VCaP (cell line): ENCODE data around the gene PMM1.
A peak's percentile ranks its signal among the peaks of the same experiment; 100 is the strongest.

Source experiments
- H3K27ac ChIP-seq: fragments of 450-650 bp; 2 replicates; pipeline ENCODE4 v1.5.1; 2017
- TF ChIP-seq, protein P1 (sequence below): fragments of 450-650 bp; conservative IDR thresholded peaks from 2 replicates; pipeline ENCODE4 v1.5.1; 2017; ENCODE audit warnings: mild to moderate bottlenecking, moderate library complexity

Gene PMM1

DNA sequence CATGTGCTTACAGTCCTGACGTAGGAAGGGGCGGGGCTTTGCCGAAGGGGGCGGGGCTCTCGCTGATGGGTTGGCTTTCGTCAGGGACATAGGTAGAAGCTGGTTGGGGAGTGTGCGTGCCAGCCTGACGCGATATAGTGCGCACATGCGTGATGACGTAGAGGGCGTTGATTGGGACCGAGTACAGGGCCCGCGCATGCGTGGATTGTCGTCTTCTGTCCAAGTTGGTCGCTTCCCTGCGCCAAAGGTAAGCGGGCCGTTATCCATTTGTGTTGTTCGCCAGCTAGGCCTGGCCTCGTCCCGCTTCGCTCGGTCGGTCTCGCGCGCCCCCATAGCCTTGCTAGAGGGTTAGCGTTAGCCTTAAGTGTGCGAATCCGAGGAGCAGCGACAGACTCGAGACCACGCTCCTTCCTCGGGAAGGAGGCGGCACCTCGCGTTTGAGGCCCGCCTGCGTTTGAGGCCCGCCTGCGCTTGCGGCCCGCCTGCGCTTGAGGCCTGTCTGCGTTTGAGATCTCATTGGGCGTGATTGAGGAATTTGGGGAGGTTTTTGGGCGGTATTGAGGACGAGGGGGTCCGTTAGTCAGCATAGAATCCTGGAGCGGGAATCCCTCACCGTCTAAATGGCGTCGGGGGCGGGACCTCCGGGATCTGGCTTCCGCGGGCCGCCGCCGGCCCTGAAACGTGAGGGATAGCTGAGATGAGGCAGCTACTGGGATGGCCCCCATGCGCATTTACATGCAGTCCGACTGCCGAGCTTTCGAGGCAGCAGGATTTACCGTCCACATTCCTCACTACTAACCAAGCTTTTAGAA lies 31.7 kb upstream of the PMM1 start, which contains the start of gene XRCC6:
XRCC6 (plus strand) TSS at position 197 of the 812 bp plus-strand sequence. CDS start 710 bp downstream, outside the sequence.
- H3K27ac ChIP-seq = peak within 1 kb of the TSS; percentile 96
- TF ChIP-seq, protein P1, sequence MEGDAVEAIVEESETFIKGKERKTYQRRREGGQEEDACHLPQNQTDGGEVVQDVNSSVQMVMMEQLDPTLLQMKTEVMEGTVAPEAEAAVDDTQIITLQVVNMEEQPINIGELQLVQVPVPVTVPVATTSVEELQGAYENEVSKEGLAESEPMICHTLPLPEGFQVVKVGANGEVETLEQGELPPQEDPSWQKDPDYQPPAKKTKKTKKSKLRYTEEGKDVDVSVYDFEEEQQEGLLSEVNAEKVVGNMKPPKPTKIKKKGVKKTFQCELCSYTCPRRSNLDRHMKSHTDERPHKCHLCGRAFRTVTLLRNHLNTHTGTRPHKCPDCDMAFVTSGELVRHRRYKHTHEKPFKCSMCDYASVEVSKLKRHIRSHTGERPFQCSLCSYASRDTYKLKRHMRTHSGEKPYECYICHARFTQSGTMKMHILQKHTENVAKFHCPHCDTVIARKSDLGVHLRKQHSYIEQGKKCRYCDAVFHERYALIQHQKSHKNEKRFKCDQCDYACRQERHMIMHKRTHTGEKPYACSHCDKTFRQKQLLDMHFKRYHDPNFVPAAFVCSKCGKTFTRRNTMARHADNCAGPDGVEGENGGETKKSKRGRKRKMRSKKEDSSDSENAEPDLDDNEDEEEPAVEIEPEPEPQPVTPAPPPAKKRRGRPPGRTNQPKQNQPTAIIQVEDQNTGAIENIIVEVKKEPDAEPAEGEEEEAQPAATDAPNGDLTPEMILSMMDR = no peak

DNA sequence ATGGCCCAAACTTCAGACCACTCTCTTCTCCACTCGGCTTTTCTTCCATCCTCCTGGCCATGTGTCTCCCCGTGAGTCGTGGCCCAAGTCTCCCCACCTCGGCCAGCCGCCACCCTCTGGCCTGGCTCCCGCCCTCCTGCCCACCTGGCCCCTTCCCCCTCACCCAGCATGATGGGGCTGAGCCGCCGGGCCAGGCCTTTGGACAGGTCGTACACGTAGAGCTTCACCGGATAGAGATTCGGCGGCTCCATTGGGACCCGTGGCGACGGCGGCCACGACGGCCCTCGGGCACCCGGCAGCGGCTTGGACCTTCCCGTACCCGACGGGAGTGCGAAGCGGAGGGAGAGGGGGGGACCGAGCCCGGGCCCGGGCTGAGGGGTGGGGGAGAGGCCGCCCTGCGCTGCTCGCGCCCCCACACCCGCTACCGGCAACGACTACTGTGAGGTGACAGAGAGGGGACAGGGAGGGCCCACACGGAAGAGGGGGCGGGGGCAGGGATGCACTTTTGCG lies 31.0 kb upstream of the PMM1 start, which contains the start of gene DESI1:
DESI1 (minus strand) TSS at position 455 of the 510 bp plus-strand sequence; CDS start at position 251, 204 bp downstream.
- TF ChIP-seq, protein P1 = no peak
- H3K27ac ChIP-seq = peak within 1 kb of the TSS; percentile 96

DNA sequence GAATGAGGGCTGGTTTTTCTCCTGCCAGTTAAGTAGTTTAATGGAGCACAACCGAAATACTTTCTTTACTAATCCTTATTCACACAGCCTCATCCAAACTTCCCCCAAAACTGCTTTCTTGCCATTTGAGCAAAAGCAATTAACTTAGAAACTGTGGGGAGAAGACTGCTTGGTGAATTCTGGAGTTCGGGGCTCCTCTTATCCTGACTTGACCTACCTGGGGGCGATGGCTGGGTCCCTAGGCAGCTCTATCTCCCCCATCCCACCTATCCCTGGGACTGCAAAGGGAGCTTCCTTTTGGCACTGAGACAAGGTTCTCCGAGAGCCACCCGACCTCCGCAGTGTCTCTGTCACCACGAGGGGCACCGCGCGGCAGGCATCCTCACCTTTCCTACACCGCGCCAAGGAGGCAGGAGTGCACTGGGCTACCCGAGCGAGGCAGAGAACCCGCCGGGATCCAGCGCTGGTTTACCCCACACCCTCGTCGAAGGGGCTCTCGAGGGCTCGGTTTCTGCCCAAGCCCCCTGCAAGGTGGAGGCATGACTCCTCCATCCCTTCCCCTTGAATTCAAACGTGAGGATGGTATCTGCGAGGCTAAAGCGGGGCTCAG lies 30.4 kb upstream of the PMM1 start:
- peak overlapping the region; percentile 96 for H3K27ac ChIP-seq
- TF ChIP-seq, protein P1 = no peak

DNA sequence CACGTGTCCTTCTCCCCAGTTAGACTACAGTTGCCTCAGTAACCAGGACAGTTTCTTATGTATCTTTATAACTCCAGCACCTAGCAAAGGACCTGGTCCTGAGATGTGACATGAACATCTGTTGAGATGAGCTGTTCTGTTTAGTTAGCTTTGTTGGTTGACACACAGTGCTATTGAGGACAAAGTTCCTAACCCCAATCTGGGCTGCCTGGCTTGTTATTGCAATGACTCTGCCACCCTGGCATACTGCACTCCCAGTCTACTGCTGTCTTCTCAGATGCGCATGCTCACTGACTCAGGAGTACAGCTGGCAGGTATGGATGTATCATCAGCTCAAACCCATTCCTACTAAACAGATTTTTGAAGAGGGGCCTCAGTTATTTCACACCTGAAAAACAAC lies 23.8 kb upstream of the PMM1 start:
- no peak overlapping the region for H3K27ac ChIP-seq
- TF ChIP-seq, protein P1 = no peak

DNA sequence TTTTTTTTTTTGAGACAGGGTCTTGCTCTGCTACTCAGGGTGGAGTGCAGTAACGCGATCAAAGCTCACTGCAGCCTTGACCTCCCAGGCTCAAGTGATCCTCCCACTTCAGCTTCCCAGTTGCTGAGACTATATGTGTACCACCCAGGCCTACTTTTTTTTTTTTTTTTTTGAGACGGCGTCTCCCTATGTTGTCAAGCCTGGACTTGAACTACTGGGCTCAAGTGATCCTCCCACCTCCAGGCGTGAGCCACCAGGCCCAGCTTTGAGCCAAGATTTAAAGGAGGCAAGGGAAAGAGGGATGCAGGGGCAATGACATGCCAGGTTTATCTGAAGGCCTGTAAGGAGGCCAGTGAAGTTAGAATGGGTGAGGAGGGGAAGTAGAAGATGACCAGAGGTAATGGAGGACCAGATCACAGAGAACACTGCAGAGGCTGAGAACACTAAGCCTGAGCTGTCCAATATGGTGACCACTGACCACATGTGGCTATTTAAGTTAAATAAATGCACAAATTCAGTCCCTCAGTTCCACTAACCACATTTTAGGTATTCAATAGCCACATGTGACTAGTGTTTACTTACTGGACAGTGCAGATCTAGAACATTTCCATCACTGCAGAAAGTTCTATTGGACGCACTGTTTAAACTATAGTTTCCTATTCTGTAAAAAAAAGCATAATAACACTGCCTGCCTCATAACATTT lies 23.1 kb upstream of the PMM1 start:
- TF ChIP-seq, protein P1 = no peak
- H3K27ac ChIP-seq = no peak overlapping the region

DNA sequence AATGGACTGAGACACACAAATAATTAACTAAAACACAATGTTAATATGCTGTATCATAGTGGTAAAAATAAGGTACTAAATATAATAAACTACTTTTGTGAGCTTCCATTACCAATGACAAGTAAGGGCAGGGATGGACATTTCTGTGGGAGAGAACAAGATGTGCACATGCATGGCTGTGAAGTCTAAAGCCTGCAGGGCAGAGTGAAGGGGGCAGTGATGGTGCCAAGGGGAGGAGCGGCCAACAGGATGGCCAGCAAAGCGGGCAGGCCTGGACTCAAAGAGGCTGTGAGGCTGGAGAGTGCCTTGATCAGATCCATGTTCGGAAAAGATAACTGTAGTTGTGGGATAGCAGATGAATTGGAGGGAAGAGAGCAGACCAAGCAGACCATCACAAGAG lies 18.7 kb upstream of the PMM1 start:
- TF ChIP-seq, protein P1 = no peak
- H3K27ac ChIP-seq = no peak overlapping the region

DNA sequence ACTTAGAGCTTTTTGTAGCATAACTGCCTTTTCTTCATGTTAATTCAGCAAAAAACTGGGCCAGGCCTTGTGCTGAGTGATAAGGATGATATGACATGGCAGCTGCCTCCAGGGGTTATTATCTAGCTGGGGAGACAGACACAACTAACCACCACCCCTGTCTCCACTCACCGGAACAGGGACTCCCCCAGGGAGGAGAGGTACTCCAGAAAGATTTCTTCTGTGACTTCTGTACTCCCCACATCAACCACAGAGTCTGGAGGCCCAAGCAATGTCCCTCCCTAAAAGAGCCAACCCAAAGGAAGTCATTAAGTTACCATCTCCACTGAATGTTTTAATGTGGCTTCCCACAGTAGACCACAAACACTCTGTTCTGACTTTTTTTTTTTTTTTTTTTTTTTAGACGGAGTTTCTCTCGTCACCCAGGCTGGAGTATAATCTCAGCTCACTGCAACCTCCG lies 14.3 kb upstream of the PMM1 start:
- TF ChIP-seq, protein P1 = no peak
- no peak overlapping the region for H3K27ac ChIP-seq
